ENCODE data around the gene AKAP13. TPM values are rescaled to one million over a fixed set of nuclear protein-coding genes. Genes with fewer than 3 reads are reported as not detected.

AKAP13 gene
- total RNA-seq, 1 donor from 2014 or later, result 149 TPM

DNA sequence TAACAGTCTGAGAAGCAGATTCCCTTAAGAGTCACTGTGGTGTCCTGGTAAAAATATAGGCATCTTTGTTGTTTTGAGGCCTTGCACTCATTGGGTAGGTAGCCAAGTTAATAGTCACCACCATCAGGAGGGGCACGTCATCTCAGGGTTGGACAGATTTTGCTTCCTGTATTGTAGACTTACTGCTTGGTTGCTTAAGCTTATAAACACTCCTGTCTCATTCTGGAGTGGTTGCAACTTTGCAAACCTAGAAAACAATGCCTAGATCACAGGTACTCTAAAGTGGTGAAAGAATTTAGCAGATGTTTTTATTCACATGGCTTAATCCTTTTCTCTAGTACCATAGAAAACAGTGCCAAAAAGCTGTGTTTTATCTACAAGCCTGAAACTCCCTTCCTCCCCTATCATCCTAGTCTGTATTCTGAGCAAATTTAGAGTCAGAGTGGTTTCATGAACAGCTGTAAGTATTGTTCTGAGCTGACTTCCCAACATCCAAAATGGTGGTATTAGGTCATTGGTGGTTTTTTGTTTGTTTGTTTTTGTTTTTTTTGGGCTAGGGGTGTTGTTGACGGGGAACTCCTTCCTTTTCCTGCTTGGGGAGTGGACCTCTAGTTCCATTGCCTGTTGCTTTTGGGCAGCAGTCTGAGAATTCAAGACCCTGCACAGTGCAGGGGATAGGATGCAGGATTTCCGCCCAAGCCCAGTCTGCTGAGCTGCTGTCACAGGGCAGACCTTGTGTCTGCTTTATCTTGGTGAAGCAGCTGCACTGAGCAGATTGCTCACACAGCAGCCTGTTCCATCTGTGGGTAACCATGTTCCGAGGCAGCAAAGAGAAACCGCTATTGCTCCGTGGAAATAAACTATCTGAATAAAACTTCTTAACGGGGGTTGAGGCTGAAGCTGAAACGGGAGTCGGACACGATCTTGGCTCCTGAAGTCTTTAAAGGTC lies 202.0 kb downstream of the AKAP13 start:
- intact Hi-C loops (cut with micrococcal nuclease), result loop anchor here (1.0 to 10.0 kb wide), 6 partner anchors 42 to 252 kb away; no protein-coding TSS in a partner anchor

GRCh38 chr15:85583442-85583841 lies 203.0 kb downstream of the AKAP13 start:
- intact Hi-C loops (cut with micrococcal nuclease), result loop anchor here (2.0 to 10.0 kb wide), 5 partner anchors 41 to 253 kb away; no protein-coding TSS in a partner anchor

GRCh38 chr15:85583923-85584390 lies 203.6 kb downstream of the AKAP13 start:
- intact Hi-C loops (cut with micrococcal nuclease), result loop anchor here (2.0 to 10.0 kb wide), 5 partner anchors 41 to 253 kb away; no protein-coding TSS in a partner anchor

GRCh38 chr15:85584872-85585271 lies 204.5 kb downstream of the AKAP13 start:
- intact Hi-C loops (cut with micrococcal nuclease), result loop anchor here (5.0 to 10.0 kb wide), 3 partner anchors 82 to 122 kb away; no protein-coding TSS in a partner anchor

DNA sequence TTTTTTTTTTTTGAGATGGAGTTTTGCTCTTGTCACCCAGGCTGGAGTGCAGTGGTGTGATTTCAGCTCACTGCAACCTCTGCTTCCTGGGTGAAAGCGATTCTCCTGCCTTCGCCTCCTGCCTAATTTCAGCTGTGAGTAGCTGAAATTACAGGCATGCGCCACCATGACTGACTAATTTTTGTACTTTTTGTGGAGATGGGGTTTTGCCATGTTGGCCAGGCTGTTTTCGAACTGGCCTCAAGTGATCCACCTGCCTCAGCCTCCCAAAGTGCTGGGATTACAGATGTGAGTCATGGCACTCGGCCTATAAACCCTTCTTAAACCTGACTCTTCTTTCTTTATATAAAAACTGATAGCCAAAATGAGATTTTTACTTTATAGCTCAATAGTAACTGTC lies 205.8 kb downstream of the AKAP13 start:
- intact Hi-C loops (cut with micrococcal nuclease), result loop anchor here (10.0 kb wide), 1 partner anchor 101 kb away; no protein-coding TSS in a partner anchor

DNA sequence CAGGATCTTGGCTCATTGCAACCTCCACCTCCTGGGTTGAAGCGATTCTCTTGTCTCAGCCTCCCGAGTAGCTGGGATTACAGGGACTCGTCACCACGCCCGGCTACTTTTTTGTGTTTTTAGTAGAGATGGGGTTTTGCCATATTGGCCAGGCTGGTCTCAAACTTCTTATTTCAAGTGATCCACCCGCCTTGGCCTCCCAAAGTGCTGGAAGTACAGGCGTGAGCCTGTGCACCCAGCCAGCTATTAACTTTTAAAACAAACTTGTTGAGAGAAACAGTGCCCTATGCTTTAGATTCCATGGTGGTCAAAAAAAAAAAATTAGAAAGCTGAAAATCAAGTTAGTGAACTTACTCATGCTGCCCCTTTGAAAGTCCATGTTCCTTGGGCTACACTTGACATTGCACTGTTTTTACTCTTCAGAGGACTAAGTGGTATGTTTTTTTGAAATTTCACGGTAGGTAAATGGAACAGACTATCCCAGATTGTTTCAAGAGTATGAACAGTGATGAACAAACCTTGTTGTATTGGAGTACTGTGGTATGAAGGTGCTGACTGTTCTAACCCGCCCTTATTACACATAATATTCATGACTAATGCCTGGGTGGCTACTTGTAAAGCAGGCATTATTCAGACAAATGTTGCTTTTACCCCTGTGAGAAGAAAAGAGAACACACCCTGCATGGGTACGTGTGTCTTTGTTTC lies 207.5 kb downstream of the AKAP13 start:
- intact Hi-C loops (cut with micrococcal nuclease), result loop anchor here (10.0 kb wide), 1 partner anchor 103 kb away; no protein-coding TSS in a partner anchor

DNA sequence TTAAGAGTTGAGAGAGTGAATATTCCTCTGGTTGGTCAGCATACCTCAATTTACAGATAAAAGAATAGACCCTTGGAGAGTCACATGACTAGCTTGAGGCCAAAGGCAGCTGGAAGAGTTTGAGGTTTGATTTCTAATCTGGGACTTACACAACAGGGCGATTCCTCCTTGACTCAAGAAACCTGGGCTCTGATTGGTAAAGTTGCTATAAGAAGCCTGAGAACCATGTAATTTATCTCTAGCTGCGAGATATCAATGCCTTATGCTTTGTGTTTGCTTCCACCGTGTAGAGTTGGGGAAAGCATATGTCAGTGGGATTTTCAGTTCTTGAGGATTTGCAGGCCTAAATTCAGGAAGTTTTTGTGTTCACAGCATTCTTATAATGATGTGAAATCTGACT lies 208.3 kb downstream of the AKAP13 start:
- intact Hi-C loops (cut with micrococcal nuclease), result loop anchor here (10.0 kb wide), 1 partner anchor 104 kb away; no protein-coding TSS in a partner anchor

GRCh38 chr15:85589851-85590250 lies 209.4 kb downstream of the AKAP13 start:
- intact Hi-C loops (cut with micrococcal nuclease), result loop anchor here (10.0 kb wide), 1 partner anchor 105 kb away; no protein-coding TSS in a partner anchor

GRCh38 chr15:85591622-85592021 lies 211.2 kb downstream of the AKAP13 start:
- intact Hi-C loops (cut with micrococcal nuclease), result no loop called here

DNA sequence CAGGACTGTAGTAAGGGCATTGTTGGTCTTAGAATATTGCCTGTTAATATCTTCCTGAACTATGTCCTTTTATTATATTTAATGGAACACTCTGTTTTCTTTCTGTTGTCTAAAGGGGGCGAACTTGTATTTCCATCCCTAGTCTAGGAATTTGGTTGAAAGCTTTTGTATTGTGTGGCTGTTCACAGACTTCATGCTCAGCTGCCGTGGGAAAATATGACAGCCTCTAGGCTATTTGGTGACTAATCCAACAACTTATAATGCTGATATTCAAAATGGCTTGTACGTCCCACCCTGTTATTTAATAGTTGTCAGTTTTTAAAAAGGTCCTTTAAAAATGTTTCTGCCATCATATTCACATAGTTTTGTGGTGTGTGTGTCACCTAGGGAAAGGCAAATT lies 211.7 kb downstream of the AKAP13 start:
- intact Hi-C loops (cut with micrococcal nuclease), result no loop called here

DNA sequence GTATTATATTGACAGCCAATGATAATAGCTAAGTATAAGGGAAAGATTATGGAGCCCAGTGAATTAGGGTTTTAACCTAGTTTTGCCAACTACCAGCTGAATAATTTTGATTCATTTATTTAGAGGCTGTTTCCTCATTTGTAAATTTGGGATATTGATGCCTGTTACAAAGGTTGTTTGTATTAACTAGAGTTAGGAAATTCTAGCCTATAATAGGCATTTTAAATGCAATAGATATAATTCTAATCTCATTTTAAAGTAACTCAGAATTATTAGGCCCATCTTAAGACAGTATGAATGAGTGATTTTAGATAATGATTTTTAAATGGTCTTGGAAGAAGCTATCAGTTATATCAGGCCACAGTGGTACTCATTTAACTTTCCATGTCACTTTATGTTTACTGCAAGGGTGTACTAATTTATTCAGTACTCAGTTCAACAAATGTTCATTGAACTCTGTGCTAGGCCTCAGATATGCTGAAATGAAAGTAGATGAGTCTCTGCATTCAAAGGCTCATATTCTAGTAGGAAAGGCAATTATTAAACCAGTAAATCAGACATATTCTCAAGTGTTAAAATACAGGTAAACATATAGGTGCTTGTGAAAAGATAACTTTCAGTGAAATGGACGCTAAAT lies 213.5 kb downstream of the AKAP13 start:
- intact Hi-C loops (cut with micrococcal nuclease), result no loop called here

- intact Hi-C loops (cut with micrococcal nuclease), result no loop called here
Measured at GRCh38 chr15:85595804-85596536, 215.6 kb downstream of the AKAP13 start.

- intact Hi-C loops (cut with micrococcal nuclease), result no loop called here
Measured at GRCh38 chr15:85597155-85597815, 216.9 kb downstream of the AKAP13 start.

DNA sequence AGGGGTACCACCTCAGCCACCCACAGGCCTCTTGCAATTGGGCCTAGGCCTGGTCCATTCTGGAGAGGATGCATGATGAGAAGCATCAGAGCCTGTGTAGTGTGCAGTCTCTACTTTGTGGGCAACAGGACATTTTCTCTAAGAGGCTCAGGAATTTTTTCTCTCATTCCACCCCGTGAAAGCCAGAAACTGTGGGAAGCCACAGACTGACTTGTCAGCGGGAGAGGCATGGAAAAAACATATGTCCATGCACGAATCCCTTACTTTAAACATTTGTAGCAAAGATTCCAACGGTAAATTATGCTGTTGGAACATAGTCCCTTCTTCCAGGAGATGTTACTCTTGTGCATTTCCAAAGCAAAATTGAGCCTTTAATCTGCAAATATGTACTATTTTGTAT lies 217.8 kb downstream of the AKAP13 start:
- intact Hi-C loops (cut with micrococcal nuclease), result no loop called here

DNA sequence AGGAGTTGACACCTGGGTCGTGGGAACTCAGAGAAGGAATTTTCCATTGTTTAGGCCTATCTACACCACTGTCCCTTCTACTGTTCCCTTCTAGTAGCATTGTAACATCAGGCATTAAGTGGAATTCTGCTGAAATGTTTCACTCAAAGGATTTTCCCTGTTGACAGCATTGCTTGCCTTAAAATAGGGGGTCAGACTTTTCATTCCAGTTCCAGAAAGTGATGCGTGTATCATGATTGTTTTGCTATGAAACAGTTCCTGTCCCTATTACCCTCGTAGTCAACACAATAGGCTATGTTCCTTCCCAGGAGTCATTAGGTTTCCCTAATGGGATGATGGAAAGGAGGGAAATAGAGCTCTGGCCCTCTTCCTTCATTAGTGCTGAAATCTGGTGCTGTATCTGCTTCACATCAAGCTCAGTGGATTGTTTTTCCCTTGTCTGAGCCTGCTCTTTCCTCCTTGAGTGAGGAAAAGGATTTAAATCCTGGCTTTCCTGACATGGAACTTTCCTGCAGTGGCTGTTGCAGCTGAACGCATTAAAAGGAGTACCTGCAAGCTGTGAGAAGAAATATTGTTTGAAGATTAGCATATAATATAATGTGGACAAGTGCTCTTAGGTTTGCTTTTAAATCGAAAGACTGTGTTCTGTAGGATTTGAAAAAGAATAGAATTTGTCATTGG lies 218.5 kb downstream of the AKAP13 start:
- intact Hi-C loops (cut with micrococcal nuclease), result no loop called here

- intact Hi-C loops (cut with micrococcal nuclease), result no loop called here
Measured at GRCh38 chr15:85600001-85600400, 219.6 kb downstream of the AKAP13 start.

GRCh38 chr15:85603160-85603559 lies 222.8 kb downstream of the AKAP13 start:
- intact Hi-C loops (cut with micrococcal nuclease), result no loop called here

DNA sequence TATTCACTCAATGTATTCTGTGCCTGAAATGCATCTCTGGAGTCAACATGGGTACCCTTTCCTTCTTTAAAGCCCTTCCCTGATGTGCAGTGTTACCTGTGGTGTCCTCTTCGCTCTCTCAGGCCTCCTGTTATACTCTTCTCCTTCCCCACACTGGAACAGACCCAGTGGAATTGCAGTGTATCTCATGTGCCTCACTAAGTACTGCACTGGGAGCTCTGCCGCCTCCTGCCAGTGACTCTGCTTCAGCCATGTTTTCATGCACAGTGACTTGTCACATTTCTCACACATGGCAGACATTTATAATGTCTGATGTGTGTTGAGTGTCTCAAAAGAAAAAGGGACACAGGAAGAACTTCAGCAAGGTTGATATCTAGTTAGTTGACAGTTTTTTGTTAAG lies 223.3 kb downstream of the AKAP13 start:
- intact Hi-C loops (cut with micrococcal nuclease), result no loop called here

DNA sequence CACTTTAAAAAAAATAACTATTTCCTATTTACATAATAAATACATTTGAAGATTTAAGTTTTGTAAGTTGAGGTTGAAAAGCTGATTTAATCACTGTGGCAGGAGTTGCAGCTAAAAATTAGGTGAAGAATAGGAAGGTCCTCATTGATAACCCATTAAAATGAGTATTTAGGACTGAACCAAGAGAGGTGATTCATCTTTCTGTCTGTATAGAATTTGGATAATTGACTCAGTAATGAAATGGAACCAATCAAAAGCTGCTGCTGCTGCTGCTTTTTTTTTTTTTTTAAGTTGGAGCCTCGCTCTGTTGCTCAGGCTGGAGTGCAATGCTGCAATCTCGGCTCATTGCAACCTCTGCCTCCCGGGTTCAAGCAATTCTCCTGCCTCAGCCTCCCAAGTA lies 223.8 kb downstream of the AKAP13 start:
- intact Hi-C loops (cut with micrococcal nuclease), result no loop called here
